GM18873 (cell line): ENCODE results near the gene WDFY4.

ENCODE experiments used
- ATAC-seq: cut with Tn5 transposase; IDR thresholded peaks from one replicate; pipeline ENCODE4 v1.9.1; 2021; ENCODE audit warnings: mild to moderate bottlenecking, moderate library complexity, moderate number of reproducible peaks; ENCODE audit not compliant: unreplicated experiment, low FRiP score

WDFY4 gene

GRCh38 chr10:48767373-48768143, 82.9 kb downstream of the WDFY4 start:
- no peak for ATAC-seq

GRCh38 chr10:48768144-48768766, 83.6 kb downstream of the WDFY4 start:
- ATAC-seq, result no peak

- no peak for ATAC-seq
Measured at GRCh38 chr10:48768926-48769325, 84.3 kb downstream of the WDFY4 start.

DNA sequence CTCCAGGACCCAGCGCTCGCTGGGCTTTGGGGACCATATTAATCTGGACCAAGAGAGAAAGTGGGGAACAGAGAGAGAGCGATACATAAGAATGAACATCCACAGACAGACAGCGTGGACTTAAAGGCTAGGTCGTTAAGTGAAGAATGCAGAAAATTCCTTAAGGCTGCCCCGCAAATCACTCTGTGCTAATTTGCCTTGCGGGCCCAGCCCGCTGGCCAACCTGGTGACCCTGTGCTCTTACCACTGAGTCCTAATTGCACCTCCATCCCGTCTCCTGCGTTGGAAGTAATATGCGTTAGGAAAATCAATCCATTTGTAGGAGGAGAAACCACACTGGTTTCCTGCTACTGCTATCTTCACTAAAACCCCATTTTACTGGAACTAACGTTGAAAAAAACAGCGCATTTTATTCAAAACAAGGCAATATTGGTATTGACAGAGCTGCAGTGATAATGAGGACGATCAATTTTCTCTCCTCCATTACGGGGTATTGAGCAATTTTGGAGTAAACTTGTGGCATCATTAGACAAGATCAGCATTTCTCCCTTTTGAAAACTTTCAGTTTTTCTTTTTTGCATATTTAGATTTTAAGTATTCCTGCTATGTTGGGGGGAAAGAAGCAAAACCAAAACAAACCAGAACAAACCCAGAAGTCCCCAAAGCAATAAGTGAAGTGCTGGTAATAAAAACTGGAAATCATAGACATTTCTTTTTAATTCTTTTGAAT, 85.2 kb downstream of the WDFY4 start:
- no peak for ATAC-seq

- no peak for ATAC-seq
Measured at GRCh38 chr10:48770561-48771089, 86.0 kb downstream of the WDFY4 start.

DNA sequence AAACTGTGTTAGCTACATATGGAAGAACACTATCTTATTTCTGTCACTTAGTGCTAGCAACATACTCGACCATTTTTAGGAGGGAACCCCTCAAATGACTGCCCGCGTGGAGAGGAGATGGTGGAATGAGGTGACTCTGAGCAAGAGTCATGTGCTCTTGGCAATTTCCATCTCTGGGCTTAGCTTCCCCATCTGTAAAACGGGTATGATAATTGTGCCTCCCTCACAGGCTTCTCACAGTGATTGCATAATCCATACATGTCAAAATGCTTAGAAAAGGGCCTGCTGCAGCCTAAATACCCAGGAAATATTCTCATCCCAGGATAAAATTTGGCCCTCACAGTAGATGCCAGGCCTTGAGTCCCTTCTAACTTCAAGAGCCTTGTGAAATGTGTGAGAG, 86.6 kb downstream of the WDFY4 start:
- no peak for ATAC-seq

DNA sequence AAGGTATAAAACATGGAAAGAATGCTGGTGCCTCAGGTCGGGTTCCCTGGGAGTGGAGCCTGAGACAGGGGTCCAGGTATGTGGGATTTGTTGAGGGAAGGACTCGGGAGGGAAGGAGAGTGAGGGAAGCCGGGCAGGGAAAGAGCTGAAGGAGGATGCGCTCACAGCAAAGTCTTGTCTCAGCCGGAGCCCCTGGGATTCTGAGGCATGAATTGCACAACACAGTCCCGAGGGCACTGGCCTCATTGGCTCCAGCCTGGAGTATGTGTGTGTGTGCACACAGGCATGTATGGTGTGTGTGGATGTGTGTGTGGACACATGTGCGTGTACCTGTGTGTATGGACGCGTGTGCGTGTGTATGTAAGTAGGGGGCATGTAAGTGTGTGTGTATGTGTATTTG, 87.4 kb downstream of the WDFY4 start:
- no peak for ATAC-seq

DNA sequence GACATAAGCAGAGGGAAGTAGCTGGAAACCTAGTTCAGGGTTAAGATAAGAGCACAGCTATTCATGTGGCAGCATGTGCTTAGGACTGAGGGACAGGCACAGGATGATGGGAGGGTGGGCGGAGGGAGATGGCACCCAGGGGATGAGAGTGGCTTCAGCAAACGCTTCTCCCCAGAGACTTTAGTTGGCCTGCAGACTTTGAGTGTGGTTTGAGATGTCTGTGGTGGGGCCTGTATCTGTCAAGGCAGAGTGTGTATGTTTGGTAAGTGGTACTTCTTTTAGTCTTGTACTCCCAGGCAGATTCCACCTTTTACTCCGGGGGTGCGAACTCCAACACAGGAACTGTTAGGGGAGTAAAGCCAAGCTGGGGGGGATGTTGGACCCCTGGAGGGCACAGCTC, 88.9 kb downstream of the WDFY4 start:
- ATAC-seq, result no peak

DNA sequence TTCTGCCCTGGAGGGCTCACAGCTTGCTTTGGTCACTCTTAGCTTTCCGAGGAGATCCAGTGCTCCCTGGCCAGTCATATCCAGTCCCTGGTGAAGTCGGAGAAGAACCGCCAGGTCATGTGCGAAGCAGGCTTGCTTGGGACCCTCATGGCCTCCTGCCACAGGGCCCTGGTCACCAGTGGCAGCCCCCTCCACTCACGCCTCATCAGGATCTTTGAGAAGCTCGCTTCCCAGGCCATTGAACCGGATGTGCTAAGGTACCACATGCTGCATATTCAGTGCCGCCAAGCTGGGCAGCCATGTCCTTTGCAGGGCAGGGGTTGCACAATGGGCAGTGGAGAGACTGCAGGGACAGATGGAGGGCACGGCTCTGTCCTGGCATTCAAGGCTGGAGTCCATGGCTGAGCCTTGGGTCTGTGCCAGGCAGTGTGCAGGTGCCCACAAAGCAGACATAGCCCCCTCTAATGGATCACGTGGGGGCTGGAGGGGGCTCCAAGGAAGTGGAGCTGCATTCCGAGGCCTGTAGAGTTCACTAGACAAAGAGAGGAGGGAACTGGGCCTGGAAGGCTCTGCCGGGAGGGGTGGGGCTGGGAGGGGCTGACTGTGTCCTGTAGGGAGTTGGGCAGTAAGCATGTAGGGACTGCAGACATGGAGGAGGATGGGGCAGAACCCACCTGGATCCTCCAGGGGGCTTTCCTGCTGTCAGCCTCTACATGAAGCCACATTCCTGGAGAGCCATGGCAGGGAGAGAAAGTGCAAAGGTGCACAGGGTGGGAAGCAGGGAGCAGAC, 89.9 kb downstream of the WDFY4 start:
- no peak for ATAC-seq

DNA sequence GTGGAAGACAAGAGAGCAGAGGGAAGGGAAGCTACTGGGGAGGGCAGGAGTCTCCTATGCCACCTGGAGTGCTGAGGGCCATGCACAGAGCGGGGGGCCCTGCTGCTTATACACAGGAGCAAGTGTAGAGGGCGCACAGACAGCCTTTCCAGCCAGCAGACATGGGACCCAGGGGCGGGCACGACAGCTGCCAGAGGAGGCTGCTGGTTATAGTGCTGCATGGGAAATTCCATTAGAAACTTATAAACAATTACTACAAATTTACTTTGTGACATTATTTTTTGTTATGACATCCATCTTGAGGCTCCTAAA, 90.5 kb downstream of the WDFY4 start:
- ATAC-seq, result no peak

- ATAC-seq, result no peak
Measured at GRCh38 chr10:48776005-48776522, 91.4 kb downstream of the WDFY4 start.

DNA sequence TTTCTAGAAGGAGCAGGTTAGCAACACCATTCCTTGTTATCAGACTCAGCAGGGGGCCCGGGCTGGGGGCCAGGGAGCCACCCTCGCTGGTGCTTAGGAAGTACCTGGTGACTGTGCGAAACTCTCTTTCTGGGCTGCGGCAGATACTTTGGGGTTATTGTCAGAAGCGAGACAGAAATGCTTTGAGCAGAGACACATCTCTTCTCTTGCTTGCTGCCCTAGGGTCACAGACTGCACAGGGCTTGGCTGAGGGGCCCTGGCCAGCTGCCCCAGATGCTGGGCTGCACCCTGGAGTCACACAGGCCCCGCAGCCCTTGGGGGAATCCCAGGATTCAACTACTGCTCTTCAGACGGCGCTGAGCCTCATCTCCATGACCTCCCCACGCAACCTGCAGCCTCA, 91.9 kb downstream of the WDFY4 start:
- ATAC-seq, result no peak

DNA sequence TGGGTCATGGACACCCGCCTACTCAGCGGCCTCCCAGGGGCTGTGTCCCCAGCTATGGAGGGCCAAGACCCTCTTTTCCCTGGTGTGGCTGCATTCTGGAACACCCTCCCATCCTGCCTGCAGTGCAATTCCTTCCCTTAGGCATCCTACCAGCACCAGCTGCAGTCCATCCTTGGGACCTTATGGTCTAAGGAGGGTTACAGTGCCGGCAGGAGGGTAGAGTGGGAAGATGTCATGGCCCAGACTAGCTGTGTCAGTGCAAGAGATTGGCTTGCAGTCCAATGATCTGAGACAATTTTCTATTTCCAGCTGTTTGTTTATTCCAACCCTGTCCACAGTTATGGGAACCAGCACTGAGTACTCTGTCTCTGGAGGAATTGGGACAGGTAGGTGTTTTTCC, 92.4 kb downstream of the WDFY4 start:
- no peak for ATAC-seq

- ATAC-seq, result no peak
Measured at GRCh38 chr10:48778193-48778857, 93.7 kb downstream of the WDFY4 start.

DNA sequence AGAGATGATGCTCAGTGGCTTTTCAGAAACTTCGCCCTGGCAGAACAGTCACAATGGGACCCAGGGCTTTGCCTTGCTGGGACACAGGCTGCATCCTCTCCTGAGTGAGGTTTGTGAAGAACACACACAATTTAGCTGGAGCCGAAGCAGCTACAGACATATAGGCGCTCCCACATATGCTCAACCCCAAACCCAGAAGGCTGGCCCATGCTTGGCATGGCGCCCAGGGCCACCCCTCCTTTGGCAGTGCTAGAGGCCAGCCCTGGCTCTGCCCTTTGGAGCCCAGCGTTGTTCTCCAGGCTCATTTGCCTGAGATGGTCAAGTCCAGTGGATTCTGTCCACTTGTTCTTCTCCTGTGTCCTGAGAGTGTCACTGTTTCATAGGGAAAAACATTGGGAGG, 94.4 kb downstream of the WDFY4 start:
- ATAC-seq, result no peak

DNA sequence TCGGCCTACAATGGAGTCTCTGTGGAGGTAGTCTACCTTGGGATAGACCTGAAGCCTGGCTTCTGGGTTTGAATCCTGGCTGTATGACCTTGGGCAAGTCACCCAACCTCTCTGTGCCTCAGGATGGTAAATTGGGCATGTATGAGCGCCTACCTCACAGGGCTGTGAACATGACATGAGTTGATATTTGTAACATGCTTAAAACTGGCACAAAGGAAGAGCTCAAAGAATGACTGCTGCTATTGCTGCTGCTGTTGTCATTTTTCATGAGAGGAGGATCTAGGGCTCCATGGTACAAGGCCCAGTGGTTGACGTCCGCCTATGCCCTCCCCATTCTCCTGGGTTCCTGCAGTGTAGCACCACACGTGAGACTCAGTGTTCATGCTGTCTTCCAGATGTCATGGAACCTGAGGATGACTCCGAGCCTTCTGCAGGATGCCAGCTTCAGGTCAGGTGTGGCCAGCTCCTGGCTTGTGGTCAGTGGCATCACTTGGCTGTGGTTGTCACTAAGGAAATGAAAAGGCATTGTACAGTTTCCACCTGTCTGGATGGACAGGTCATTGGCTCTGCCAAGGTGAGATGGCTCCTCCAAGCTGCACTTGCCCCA, 95.0 kb downstream of the WDFY4 start:
- no peak for ATAC-seq

- ATAC-seq, result no peak
Measured at GRCh38 chr10:48780341-48780740, 95.7 kb downstream of the WDFY4 start.

GRCh38 chr10:48782386-48782785, 97.7 kb downstream of the WDFY4 start:
- ATAC-seq, result no peak

- ATAC-seq, result no peak
Measured at GRCh38 chr10:48784031-48784430, 99.4 kb downstream of the WDFY4 start.

GRCh38 chr10:48785796-48786195, 101.1 kb downstream of the WDFY4 start:
- ATAC-seq, result no peak
